Activated naive CD8-positive, alpha-beta T cell treated with anti-CD3 and anti-CD28 coated beads, Interleukin-2, amount 50 U/mL, for 24 hours (primary cell): ENCODE results near the gene LRRC4C.

Source experiments
- ATAC-seq: fragments of 150-1000 bp; cut with Tn5 transposase; one replicate; pipeline ENCODE4 v1.10.0; 2021
- DNase-seq: peaks from one replicate; pipeline ENCODE4 v3.0.0; 2021
- H3K27ac Mint-ChIP-seq: one replicate; pipeline ENCODE4 v1.8.0; 2021; ENCODE audit warnings: mild to moderate bottlenecking, mixed read lengths
- H3K27me3 Mint-ChIP-seq: one replicate; pipeline ENCODE4 v1.8.0; 2021; ENCODE audit warnings: mixed read lengths
- H3K36me3 Mint-ChIP-seq: one replicate; pipeline ENCODE4 v1.8.0; 2021; ENCODE audit warnings: low read depth, mixed read lengths
- H3K4me1 Mint-ChIP-seq: one replicate; pipeline ENCODE4 v1.8.0; 2021; ENCODE audit warnings: mixed read lengths
- H3K4me3 Mint-ChIP-seq: one replicate; pipeline ENCODE4 v1.8.0; 2021; ENCODE audit warnings: mild to moderate bottlenecking, moderate library complexity, mixed read lengths
- H3K9me3 Mint-ChIP-seq: one replicate; pipeline ENCODE4 v1.8.0; 2021; ENCODE audit warnings: mixed read lengths

LRRC4C gene

GRCh38 chr11:41449483-41450050, 9.9 kb downstream of the LRRC4C start:
- ATAC-seq (no peak), DNase-seq (no peak)
- Mint-ChIP-seq H3K27me3 (no peaks in the 10 kb centered on the region), H3K4me1 (no peaks in the 10 kb centered on the region), H3K27ac (no peak overlapping the region), H3K36me3 (no peaks in the 10 kb centered on the region), H3K4me3 (no peak overlapping the region), H3K9me3 (peaks cover 5% of the 10 kb centered on the region)

DNA sequence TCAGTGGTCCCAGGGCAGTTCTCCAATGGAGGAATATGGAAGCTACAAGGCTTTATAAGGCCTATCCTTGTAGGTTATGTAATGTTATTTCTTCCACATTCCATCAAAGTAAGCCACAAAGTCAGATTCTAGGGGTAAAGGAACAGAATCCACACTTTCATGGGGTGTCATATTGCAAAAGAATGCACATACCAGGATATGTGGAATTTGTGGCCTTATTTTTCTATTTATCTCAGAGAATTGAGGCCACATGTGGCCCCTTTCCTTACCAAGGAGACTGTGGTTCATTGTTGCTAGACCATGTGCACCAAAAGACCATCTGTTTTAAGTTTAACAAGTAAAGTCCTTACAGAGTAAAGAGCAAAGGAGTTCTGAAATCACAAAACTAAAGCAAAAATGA, 12.9 kb downstream of the LRRC4C start:
- Mint-ChIP-seq H3K4me3 (no peak overlapping the region), H3K9me3 (peaks cover 5% of the 10 kb centered on the region), H3K27ac (no peak overlapping the region), H3K36me3 (no peaks in the 10 kb centered on the region), H3K27me3 (no peaks in the 10 kb centered on the region), H3K4me1 (no peaks in the 10 kb centered on the region)
- DNase-seq (no peak), ATAC-seq (no peak)

- ATAC-seq (no peak), DNase-seq (no peak)
- Mint-ChIP-seq H3K9me3 (peaks cover 5% of the 10 kb centered on the region), H3K27ac (no peak overlapping the region), H3K27me3 (no peaks in the 10 kb centered on the region), H3K4me1 (no peaks in the 10 kb centered on the region), H3K36me3 (no peaks in the 10 kb centered on the region), H3K4me3 (no peak overlapping the region)
Observed at GRCh38 chr11:41446107-41446506, 13.3 kb downstream of the LRRC4C start.

DNA sequence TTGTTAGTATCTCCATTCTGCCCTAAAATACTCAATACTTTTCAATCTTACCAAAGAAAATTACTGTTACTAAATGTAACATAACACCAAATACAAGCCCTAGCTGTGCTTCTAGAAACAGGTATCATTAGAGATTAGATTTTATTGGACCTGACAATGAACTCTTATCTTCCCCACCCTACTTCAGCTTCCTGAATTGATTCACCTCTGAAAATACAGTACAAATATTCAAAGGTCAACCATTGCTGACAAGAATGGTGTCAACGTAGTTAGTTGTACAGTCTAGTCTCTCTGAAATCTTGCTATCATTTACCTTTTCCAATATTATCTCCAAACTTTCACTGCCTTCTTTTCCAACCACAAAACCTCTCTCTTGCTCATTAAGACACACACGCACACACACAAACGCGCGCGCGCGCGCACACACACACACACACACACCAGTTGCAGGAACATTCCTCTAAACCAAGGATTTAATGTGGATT, 22.4 kb downstream of the LRRC4C start:
- DNase-seq (no peak), ATAC-seq (no peak)
- H3K27ac Mint-ChIP-seq = no peak overlapping the region
- H3K36me3 Mint-ChIP-seq = no peaks in the 10 kb centered on the region
- peaks cover 14% of the 10 kb centered on the region for H3K9me3 Mint-ChIP-seq
- H3K27me3 Mint-ChIP-seq = no peaks in the 10 kb centered on the region
- no peaks in the 10 kb centered on the region for H3K4me1 Mint-ChIP-seq
- H3K4me3 Mint-ChIP-seq = no peak overlapping the region

- DNase-seq (no peak), ATAC-seq (no peak)
- H3K4me3 Mint-ChIP-seq = no peak overlapping the region
- H3K27ac Mint-ChIP-seq = no peak overlapping the region
- H3K4me1 Mint-ChIP-seq = no peaks in the 10 kb centered on the region
- no peaks in the 10 kb centered on the region for H3K27me3 Mint-ChIP-seq
- no peaks in the 10 kb centered on the region for H3K36me3 Mint-ChIP-seq
- H3K9me3 Mint-ChIP-seq = peaks cover 14% of the 10 kb centered on the region
Observed at GRCh38 chr11:41435531-41435930, 23.9 kb downstream of the LRRC4C start.

DNA sequence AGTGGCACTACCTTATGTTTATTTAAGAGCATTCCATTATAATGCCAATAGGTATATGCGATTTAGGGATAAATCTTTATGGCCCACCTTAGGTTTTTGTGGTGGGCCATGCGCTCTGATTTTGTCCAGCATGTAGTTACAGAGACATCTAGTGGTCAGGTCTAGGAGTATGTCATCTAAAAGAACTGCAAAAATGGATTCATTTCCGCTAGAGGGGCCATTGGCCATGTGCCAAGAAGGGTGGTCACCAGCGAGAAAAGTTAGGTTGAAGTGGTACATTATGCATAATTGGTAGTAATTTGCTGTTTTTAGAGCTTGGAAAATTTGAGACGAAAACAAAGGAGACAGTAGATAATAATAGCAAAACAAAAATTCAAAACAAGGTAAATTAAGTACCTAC, 27.7 kb downstream of the LRRC4C start:
- H3K4me1 Mint-ChIP-seq = no peaks in the 10 kb centered on the region
- DNase-seq = no peak
- H3K27me3 Mint-ChIP-seq = no peaks in the 10 kb centered on the region
- H3K36me3 Mint-ChIP-seq = no peaks in the 10 kb centered on the region
- no peak overlapping the region for H3K4me3 Mint-ChIP-seq
- peaks cover 11% of the 10 kb centered on the region for H3K9me3 Mint-ChIP-seq
- H3K27ac Mint-ChIP-seq = no peak overlapping the region
- ATAC-seq = no peak

DNA sequence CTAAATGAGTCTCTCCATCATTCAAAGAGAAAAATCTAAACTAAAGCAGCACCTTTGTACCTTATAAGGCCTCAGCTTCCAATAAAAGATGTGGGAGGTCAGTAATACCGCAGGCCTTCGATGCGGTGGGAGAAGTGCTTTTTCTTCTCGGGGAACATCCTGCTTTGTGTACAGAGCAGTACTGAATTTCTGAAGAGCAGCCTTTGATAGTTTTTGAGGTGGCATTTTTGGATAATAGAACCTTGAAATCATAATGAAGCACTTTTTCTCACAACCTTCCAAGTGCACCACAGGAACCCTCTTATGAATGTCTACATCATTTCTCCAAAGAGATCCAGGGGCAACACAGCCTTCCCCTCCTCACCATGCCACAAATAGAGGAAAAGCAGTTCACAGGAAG, 39.6 kb downstream of the LRRC4C start:
- Mint-ChIP-seq H3K9me3 (peaks cover 12% of the 10 kb centered on the region), H3K27ac (no peak overlapping the region), H3K36me3 (no peaks in the 10 kb centered on the region), H3K27me3 (no peaks in the 10 kb centered on the region), H3K4me1 (no peaks in the 10 kb centered on the region), H3K4me3 (no peak overlapping the region)
- no peak for ATAC-seq
- no peak for DNase-seq

DNA sequence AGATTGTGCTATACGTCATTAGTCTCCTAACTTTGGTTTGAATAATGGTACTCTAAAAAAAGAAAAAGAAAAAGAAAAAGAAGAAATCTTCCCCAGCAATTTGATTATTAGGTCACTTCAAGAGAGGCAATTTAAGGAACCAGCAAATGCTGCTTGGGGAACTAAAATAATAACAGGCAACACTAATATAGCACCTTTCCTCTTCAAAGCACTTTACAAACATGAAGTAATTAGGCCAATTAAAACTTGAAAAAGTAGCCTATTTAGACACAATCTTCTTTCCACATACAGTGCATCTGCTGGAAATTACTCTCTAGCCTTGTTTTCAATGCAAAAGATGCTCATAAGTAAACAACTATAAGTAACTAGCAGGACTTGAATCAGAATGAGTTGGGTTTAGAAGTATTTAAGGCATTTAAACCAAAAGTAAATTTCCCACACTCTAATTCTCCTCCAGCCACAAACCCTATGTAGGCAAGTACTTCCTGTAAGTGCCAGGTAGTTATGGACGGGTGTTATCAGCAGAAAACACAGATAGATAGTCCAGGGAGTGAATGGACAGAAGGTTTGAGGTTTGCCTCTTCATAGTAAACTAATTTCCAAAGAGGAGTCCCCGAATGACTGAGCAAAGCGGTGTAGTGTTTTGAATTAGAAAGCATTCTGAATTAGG, 44.5 kb downstream of the LRRC4C start:
- Mint-ChIP-seq H3K4me3 (no peak overlapping the region), H3K9me3 (peaks cover 6% of the 10 kb centered on the region), H3K27ac (no peak overlapping the region), H3K4me1 (no peaks in the 10 kb centered on the region), H3K27me3 (no peaks in the 10 kb centered on the region), H3K36me3 (no peaks in the 10 kb centered on the region)
- no peak for ATAC-seq
- no peak for DNase-seq

GRCh38 chr11:41413843-41414242, 45.6 kb downstream of the LRRC4C start:
- Mint-ChIP-seq H3K4me3 (no peak overlapping the region), H3K27ac (no peak overlapping the region), H3K27me3 (no peaks in the 10 kb centered on the region), H3K4me1 (no peaks in the 10 kb centered on the region), H3K36me3 (no peaks in the 10 kb centered on the region), H3K9me3 (peaks cover 13% of the 10 kb centered on the region)
- DNase-seq = no peak
- ATAC-seq = no peak

DNA sequence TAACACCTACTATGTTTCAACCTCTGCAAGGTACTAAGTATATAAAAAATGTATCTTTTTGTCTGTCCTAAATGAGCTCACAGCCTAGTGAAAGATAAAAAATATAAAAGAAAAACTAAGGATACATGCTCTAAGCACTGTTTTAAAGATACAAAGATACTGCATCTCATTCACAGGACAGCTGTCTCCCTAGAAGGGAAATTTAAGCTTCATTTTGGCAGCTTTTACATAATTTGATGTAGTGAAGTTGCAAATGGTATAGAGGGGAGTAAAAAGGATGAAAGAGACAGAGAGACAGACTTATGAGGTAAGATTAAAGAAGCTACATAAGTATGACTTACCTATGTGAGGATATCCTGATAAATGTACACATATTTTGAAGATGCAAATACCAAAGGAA, 53.6 kb downstream of the LRRC4C start:
- Mint-ChIP-seq H3K27ac (no peak overlapping the region), H3K27me3 (no peaks in the 10 kb centered on the region), H3K9me3 (peaks cover 19% of the 10 kb centered on the region), H3K4me3 (no peak overlapping the region), H3K36me3 (no peaks in the 10 kb centered on the region), H3K4me1 (no peaks in the 10 kb centered on the region)
- ATAC-seq (no peak), DNase-seq (no peak)

DNA sequence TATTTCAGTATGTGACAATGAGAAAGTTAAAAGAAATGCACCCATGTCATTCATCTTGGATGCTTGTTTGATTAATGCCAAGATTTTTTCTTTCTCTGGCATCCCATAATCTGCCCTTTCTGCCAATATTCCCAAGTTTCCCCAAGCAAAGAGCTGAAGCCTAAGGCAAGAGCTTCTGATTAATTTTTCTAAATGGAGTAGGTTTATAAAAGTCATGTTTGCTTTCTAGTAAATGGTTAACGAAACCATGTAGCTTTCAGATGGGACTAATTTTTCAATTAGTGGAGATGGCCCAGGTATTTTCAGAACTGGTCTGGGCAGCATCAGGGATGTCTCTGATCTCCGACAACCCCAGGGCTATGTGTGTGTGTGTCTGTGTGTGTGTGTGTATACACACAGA, 55.3 kb downstream of the LRRC4C start:
- Mint-ChIP-seq H3K27ac (no peak overlapping the region), H3K36me3 (no peaks in the 10 kb centered on the region), H3K4me3 (no peak overlapping the region), H3K27me3 (no peaks in the 10 kb centered on the region), H3K9me3 (peaks cover 14% of the 10 kb centered on the region), H3K4me1 (no peaks in the 10 kb centered on the region)
- ATAC-seq = no peak
- DNase-seq = no peak

- DNase-seq (no peak), ATAC-seq (no peak)
- no peaks in the 10 kb centered on the region for H3K36me3 Mint-ChIP-seq
- H3K4me3 Mint-ChIP-seq = no peak overlapping the region
- H3K27ac Mint-ChIP-seq = no peak overlapping the region
- H3K9me3 Mint-ChIP-seq = peaks cover 11% of the 10 kb centered on the region
- no peaks in the 10 kb centered on the region for H3K4me1 Mint-ChIP-seq
- H3K27me3 Mint-ChIP-seq = no peaks in the 10 kb centered on the region
Observed at GRCh38 chr11:41403458-41403857, 56.0 kb downstream of the LRRC4C start.

DNA sequence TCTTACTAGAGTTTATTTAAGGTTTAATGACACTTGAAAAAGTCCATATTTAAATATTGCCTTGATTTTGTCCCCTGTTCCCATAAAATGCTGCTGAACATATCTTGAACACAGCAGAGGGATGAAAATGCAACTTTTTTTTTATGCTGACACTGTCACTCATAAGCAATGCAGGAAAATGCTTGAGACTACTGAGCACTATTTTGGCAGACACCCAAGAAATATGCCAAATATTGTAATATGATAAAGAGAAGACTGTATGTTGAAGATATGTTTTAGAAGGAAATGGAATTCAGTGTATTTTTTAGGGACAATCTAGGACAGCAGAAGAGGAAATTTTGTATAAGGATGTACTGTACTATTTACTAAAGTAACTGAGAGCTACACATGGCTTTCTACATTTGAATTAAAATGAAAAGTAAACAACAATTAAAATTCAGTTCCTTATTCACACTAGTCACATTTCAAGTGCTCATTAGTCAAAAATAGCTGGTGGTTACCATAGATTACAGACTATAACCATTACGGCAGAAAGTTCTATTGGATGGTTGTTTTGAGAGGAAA, 58.6 kb downstream of the LRRC4C start:
- H3K4me3 Mint-ChIP-seq = no peak overlapping the region
- no peaks in the 10 kb centered on the region for H3K27me3 Mint-ChIP-seq
- H3K27ac Mint-ChIP-seq = no peak overlapping the region
- DNase-seq (no peak), ATAC-seq (no peak)
- H3K9me3 Mint-ChIP-seq = peaks cover 7% of the 10 kb centered on the region
- no peaks in the 10 kb centered on the region for H3K4me1 Mint-ChIP-seq
- no peaks in the 10 kb centered on the region for H3K36me3 Mint-ChIP-seq

DNA sequence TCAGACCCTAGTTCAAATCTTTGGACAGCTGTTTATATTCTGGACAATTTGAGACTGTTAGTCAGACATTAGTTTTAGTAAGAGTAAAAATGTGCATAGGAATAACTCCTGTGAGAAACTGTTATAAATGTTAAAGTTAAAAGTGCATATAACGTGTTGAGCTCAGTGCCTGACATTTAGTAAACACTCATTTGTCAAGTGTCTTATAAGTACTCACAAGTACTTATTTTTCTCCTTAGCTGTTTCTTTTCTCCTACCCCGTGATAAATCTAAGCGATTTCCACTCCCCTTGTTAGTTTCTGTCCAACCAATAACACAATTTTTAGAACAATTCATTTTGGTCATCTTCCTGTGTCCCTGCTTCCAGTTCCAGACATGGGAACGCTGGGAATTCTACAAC, 59.3 kb downstream of the LRRC4C start:
- Mint-ChIP-seq H3K36me3 (no peaks in the 10 kb centered on the region), H3K9me3 (peaks cover 7% of the 10 kb centered on the region), H3K4me1 (no peaks in the 10 kb centered on the region), H3K4me3 (no peak overlapping the region), H3K27me3 (no peaks in the 10 kb centered on the region), H3K27ac (no peak overlapping the region)
- ATAC-seq (no peak), DNase-seq (no peak)

DNA sequence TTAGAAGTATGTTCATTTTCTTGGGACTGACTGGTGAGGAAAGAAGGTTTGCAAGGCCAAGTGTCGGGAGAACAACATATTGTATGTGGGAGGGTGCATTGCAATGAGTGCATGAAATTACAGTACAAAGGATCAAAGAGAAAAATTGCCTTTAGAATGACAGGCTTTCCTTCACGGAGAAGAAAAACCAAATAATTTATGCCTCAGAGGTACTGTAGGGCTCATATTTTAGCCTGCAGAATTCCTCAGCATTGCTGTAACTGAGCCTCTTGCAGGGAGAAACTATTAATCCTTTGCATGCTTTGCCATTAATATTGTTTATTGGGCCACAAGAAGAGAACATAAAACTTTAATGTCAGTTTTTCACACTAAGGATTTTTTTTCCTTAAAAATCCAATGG, 60.1 kb downstream of the LRRC4C start:
- ATAC-seq (no peak), DNase-seq (no peak)
- Mint-ChIP-seq H3K36me3 (no peaks in the 10 kb centered on the region), H3K9me3 (peaks cover 7% of the 10 kb centered on the region), H3K27ac (no peak overlapping the region), H3K4me1 (no peaks in the 10 kb centered on the region), H3K27me3 (no peaks in the 10 kb centered on the region), H3K4me3 (no peak overlapping the region)
